Measurements from ENCODE around the gene UNC13D. TPM values are rescaled to one million over a fixed set of nuclear protein-coding genes. Genes with fewer than 3 reads are reported as not detected.

Gene UNC13D
- total and polyA plus RNA-seq, 9 of the 15 experiments (the other 6 are each of a cell fraction or from before 2014, with no cell fraction given), result 0.86 to 244 (median 69.2) TPM

DNA sequence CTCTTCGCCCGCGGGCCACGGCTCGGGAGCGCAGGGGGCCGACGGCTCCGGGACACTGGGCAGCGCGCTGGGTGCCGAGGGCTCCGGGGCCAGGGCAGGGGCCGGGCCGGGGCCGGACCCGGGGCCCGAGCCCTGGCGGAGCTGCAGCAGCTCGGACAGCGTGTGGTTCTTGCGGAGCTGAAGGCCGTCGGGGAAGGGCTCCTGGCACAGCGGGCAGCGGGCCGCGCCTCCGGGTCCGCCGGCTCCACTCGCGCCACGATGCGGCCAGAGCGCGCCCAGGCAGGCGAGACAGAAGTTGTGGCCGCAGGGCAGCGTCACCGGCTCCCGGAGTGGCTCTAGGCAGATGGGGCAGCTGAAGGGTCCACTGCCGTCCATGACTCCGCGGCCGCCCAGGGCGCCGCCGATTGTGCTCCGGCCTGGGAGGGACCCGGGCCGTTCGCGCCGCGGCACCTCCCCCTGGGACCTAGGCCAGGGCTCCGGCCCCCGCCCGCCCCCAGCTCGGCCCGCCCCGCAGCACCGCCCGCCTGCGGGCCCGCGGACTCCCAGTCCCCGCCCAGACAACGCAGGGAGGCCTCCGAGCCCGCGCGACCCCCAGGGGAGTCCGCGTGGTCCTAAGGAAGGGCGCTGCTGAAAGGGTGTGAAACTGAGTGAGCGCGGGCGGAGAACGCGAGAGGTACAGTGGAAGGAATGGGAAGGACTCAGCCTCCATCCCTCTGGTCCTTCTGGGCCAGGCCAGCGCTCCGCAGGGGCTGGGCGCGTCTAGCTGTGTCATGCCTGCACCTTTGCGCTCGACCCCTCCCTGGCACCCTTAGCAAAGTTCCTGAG is 34.2 kb upstream of the UNC13D start, which contains the start of gene TRIM47 (continued):
- TF ChIP-seq ZBTB7A (IDR thresholded peaks at IDR 0.05; ENCODE audit: borderline replicate concordance, control insufficient read depth, low read depth, low read length) (peak; percentile 62; the same call in 1 of the 2 replicates), NCOA6 (IDR thresholded peaks at IDR 0.05) (peak; percentile 87), SP1 (CRISPR knock-in tag; IDR thresholded peaks at IDR 0.05) (0 out of 2 replicates have a peak, but pooled peaks have one; percentile 29)

DNA sequence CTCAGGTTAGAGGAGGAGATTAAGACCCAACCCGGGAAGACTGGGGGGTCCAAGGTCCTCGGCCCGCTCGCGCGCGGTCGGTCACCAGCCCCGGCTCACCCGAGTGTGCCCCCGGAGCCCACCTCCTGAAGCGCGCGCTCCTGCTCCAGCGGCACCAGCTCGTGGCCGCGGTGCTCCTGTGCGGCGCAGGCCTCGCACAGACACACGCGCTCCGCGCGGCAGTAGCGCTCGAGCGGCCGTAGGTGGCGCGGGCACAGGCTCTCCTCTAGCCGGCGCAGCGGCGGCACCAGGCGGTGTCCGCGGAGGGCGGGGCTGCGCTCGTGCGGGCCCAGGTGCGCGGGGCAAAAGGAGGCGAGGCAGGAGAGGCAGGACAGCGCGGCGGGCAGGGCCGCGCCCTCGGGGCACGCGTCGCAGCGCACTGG is 33.6 kb upstream of the UNC13D start:
- ChIA-PET POLR2A (interaction anchor here (0.6 to 15.8 kb wide), 8 partner anchors 13 to 393 kb away, joined by 3 to 169 read pairs (median 4); partner anchors contain the start of gene TRIM65), CTCF (ENCODE audit: low intra/inter-chr PET ratio) (no interaction called here)
- 39% methylated on average over 31 of the region's 56 CpGs for WGBS (ENCODE audit: insufficient coverage, low coverage, missing lambda C conversion rate)
- no peak overlapping the region for H3K27ac ChIP-seq (ENCODE audit: extremely low read depth, low read depth, low read length)
- no peaks in the 10 kb centered on the region for H4K20me1 ChIP-seq (replicated peaks; ENCODE audit: control insufficient read depth, insufficient read depth, low read length)
- in situ Hi-C loops (cut with MboI) (no loop called here), intact Hi-C loops (cut with micrococcal nuclease) (no loop called here)
- FAIRE-seq (no peak), DNase-seq (ENCODE audit: extremely low read depth in 1 of 4, low spot score in 3 of 4) (peak in 3 of 4 experiments; percentile 54 to 65 (median 63)), ATAC-seq (peak; percentile 65)
- H3K9me3 ChIP-seq (replicated peaks; ENCODE audit: control insufficient read depth, insufficient read depth, low read depth, low read length), result no peaks in the 10 kb centered on the region
- no peaks in the 10 kb centered on the region for H3K27me3 ChIP-seq (ENCODE audit: control insufficient read depth in 2 of 2, insufficient read depth in 2 of 2, low read length in 2 of 2)
- H3K79me2 ChIP-seq (ENCODE audit: control insufficient read depth, insufficient read depth, low read length), result no peaks in the 10 kb centered on the region
- H3K9me1 ChIP-seq (ENCODE audit: control insufficient read depth, insufficient read depth, low read length), result no peaks in the 10 kb centered on the region
- H3K4me3 ChIP-seq, result peak overlapping the region; percentile 45
- peak overlapping the region; percentile 76; the same call in 1 of the 2 replicates for H3K4me2 ChIP-seq (ENCODE audit: insufficient read depth, low read length)
- H2AFZ ChIP-seq (ENCODE audit: low read depth, low read length), result peak overlapping the region; percentile 97; the same call in 1 of the 2 replicates
- peaks cover 7 to 67% of the 10 kb centered on the region in 2 experiments for H3K4me1 ChIP-seq (replicated peaks in 1 of 2; ENCODE audit: control insufficient read depth in 2 of 2, insufficient read depth in 2 of 2, low read length in 2 of 2)
- BruUV-seq (replicated peaks), result no TSS peak
- H3K9ac ChIP-seq (ENCODE audit: insufficient read depth in 1 of 2, low read depth in 2 of 2, low read length in 2 of 2), result peak overlapping the region; percentile 58 to 93; a peak in 3 of 4 replicates
- H3K36me3 ChIP-seq (ENCODE audit: control insufficient read depth, insufficient read depth, low read length), result no peaks in the 10 kb centered on the region
- TF ChIP-seq, protein P1, sequence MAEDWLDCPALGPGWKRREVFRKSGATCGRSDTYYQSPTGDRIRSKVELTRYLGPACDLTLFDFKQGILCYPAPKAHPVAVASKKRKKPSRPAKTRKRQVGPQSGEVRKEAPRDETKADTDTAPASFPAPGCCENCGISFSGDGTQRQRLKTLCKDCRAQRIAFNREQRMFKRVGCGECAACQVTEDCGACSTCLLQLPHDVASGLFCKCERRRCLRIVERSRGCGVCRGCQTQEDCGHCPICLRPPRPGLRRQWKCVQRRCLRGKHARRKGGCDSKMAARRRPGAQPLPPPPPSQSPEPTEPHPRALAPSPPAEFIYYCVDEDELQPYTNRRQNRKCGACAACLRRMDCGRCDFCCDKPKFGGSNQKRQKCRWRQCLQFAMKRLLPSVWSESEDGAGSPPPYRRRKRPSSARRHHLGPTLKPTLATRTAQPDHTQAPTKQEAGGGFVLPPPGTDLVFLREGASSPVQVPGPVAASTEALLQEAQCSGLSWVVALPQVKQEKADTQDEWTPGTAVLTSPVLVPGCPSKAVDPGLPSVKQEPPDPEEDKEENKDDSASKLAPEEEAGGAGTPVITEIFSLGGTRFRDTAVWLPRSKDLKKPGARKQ (CRISPR knock-in tag; IDR thresholded peaks at IDR 0.05), result no peak; the same call in 1 of the 2 replicates
- TF ChIP-seq CBX1 (IDR thresholded peaks at IDR 0.05; ENCODE audit: low read depth) (0 out of 2 replicates have a peak, but pooled peaks have one; percentile 13), DIDO1 (tag; IDR thresholded peaks at IDR 0.05; ENCODE audit: low read depth) (no peak), U2AF1 (optimal IDR thresholded peaks at IDR 0.05; ENCODE audit: low read depth, low read length) (no peak), MYC (IDR thresholded peaks at IDR 0.05; ENCODE audit: low read depth, low read length) (peak; percentile 27; the same call in 1 of the 2 replicates), MYC (CRISPR knock-in tag; IDR thresholded peaks at IDR 0.05; ENCODE audit: borderline replicate concordance, low read depth) (no peak), CTBP1 (IDR thresholded peaks at IDR 0.05; ENCODE audit: borderline replicate concordance) (peak; percentile 59; the same call in 1 of the 2 replicates), L3MBTL2 (IDR thresholded peaks at IDR 0.05) (peak; percentile 51), PCBP1 (IDR thresholded peaks at IDR 0.05; ENCODE audit: low read depth, low read length, poor library complexity, severe bottlenecking) (peak; percentile 60)
- TF ChIP-seq, protein P2, sequence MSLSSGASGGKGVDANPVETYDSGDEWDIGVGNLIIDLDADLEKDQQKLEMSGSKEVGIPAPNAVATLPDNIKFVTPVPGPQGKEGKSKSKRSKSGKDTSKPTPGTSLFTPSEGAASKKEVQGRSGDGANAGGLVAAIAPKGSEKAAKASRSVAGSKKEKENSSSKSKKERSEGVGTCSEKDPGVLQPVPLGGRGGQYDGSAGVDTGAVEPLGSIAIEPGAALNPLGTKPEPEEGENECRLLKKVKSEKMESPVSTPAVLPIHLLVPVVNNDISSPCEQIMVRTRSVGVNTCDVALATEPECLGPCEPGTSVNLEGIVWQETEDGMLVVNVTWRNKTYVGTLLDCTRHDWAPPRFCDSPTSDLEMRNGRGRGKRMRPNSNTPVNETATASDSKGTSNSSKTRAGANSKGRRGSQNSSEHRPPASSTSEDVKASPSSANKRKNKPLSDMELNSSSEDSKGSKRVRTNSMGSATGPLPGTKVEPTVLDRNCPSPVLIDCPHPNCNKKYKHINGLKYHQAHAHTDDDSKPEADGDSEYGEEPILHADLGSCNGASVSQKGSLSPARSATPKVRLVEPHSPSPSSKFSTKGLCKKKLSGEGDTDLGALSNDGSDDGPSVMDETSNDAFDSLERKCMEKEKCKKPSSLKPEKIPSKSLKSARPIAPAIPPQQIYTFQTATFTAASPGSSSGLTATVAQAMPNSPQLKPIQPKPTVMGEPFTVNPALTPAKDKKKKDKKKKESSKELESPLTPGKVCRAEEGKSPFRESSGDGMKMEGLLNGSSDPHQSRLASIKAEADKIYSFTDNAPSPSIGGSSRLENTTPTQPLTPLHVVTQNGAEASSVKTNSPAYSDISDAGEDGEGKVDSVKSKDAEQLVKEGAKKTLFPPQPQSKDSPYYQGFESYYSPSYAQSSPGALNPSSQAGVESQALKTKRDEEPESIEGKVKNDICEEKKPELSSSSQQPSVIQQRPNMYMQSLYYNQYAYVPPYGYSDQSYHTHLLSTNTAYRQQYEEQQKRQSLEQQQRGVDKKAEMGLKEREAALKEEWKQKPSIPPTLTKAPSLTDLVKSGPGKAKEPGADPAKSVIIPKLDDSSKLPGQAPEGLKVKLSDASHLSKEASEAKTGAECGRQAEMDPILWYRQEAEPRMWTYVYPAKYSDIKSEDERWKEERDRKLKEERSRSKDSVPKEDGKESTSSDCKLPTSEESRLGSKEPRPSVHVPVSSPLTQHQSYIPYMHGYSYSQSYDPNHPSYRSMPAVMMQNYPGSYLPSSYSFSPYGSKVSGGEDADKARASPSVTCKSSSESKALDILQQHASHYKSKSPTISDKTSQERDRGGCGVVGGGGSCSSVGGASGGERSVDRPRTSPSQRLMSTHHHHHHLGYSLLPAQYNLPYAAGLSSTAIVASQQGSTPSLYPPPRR (CRISPR knock-in tag; IDR thresholded peaks at IDR 0.05; ENCODE audit: borderline replicate concordance), result no peak
